PC-3 (cell line): ENCODE results near the gene DCTN3. TPM values are rescaled to one million over a fixed set of nuclear protein-coding genes. Genes with fewer than 3 reads are reported as not detected.

ENCODE experiments used
- ATAC-seq: fragments of 200-7000 bp; cut with Tn5 transposase; 2 replicates; pipeline ENCODE4 v1.9.1; 2020; ENCODE audit warnings: mild to moderate bottlenecking, moderate library complexity
- BruUV-seq: library from RNA; stranded (reverse); fragments of 400-500 nt; replicated peaks from 2 replicates; lab custom pipeline; 2021; lab: Mats Ljungman, UMichigan
- CTCF ChIA-PET: fragments of 300-600 bp; sonication (Branson Sonifier 250); formaldehyde crosslinking; loops from one replicate; lab custom pipeline; 2022; ENCODE audit warnings: antibody characterized with exemption; lab: Charles Lee
- POLR2A ChIA-PET: fragments of 300-600 bp; sonication (Branson Sonifier 250); formaldehyde crosslinking; loops from one replicate; lab custom pipeline; 2022; ENCODE audit warnings: antibody characterized with exemption; ENCODE audit not compliant: unreplicated experiment; lab: Charles Lee
- DNase-seq: peaks from one replicate; pipeline ENCODE4 v3.0.0-alpha.2; 2015
- H2AFZ ChIP-seq: fragments of 300-600 bp; sonication (generic); 2 replicates; pipeline ENCODE4 v1.6.0; 2016; ENCODE audit warnings: antibody characterized with exemption, low read length
- H3F3A ChIP-seq: fragments of 300-600 bp; sonication (generic); one replicate; pipeline ENCODE4 v1.6.0; 2017; ENCODE audit warnings: antibody characterized with exemption, low read length, control low read depth, mild to moderate bottlenecking; ENCODE audit not compliant: unreplicated experiment
- H3K27ac ChIP-seq: fragments of 300-600 bp; sonication (generic); 2 replicates; pipeline ENCODE4 v1.5.1; 2016; ENCODE audit warnings: mild to moderate bottlenecking, low read length
- H3K27me3 ChIP-seq: fragments of 300-600 bp; sonication (generic); 2 replicates; pipeline ENCODE4 v1.6.1; 2016; ENCODE audit warnings: low read length, mixed read lengths
- H3K36me3 ChIP-seq: fragments of 300-600 bp; sonication (generic); 2 replicates; pipeline ENCODE4 v1.6.1; 2016; ENCODE audit warnings: low read depth, mixed run types, low read length, mixed read lengths
- H3K4me1 ChIP-seq: fragments of 300-600 bp; sonication (generic); 2 replicates; pipeline ENCODE4 v1.5.1; 2016; ENCODE audit warnings: low read length; ENCODE audit not compliant: insufficient read depth
- H3K4me2 ChIP-seq: fragments of 300-600 bp; sonication (generic); 2 replicates; pipeline ENCODE4 v1.6.0; 2016; ENCODE audit warnings: low read length
- H3K4me3 ChIP-seq: fragments of 300-600 bp; sonication (generic); 2 replicates; pipeline ENCODE4 v1.5.1; 2016; ENCODE audit warnings: mild to moderate bottlenecking, low read length, mixed read lengths
- H3K79me2 ChIP-seq: fragments of 300-600 bp; sonication (generic); 2 replicates; pipeline ENCODE4 v1.6.1; 2017; ENCODE audit warnings: low read length, mixed read lengths
- H3K9ac ChIP-seq: fragments of 300-600 bp; sonication (generic); 2 replicates; pipeline ENCODE4 v1.6.0; 2016; ENCODE audit warnings: mild to moderate bottlenecking, low read length
- H3K9me2 ChIP-seq: fragments of 300-600 bp; sonication (generic); replicated peaks from 2 replicates; pipeline ENCODE4 v1.6.1; 2016; ENCODE audit warnings: mixed run types, low read length, mixed read lengths
- H3K9me3 ChIP-seq: fragments of 300-600 bp; sonication (generic); 2 replicates; pipeline ENCODE4 v1.6.1; 2016; ENCODE audit warnings: low read length, mixed read lengths
- H4K20me1 ChIP-seq: fragments of 300-600 bp; sonication (generic); 2 replicates; pipeline ENCODE4 v1.6.1; 2016; ENCODE audit warnings: low read length, mixed read lengths
- CTCF ChIP-seq: fragments of 300-600 bp; sonication (generic); conservative IDR thresholded peaks from 2 replicates; pipeline ENCODE4 v1.5.1; 2017; ENCODE audit warnings: antibody characterized with exemption, low read depth, mild to moderate bottlenecking, low read length
- EZH2 ChIP-seq: fragments of 300-600 bp; sonication (generic); IDR thresholded peaks from one replicate; pipeline ENCODE4 v1.6.1; 2017; ENCODE audit warnings: antibody characterized with exemption, mild to moderate bottlenecking, low read length; ENCODE audit not compliant: unreplicated experiment
- EZH2phosphoT487 ChIP-seq: fragments of 300-600 bp; sonication (generic); IDR thresholded peaks from 2 replicates; pipeline ENCODE4 v1.6.1; 2018; ENCODE audit warnings: mild to moderate bottlenecking, antibody characterized with exemption, low read length, borderline replicate concordance
- intact Hi-C: fragments of 100-400 bp; cut with micrococcal nuclease; formaldehyde crosslinking; loops from 2 replicates; pipeline ENCODE4 v1.9.0; 2023
- total RNA-seq: library from RNA; depleted of rRNA; stranded (reverse); fragments of >200 nt; gene quantifications from 2 replicates; pipeline ENCODE4 v1.2.3, GENCODE V29; 2014

Gene DCTN3
- total RNA-seq, 1 experiment from 2014 or later: 102 TPM

- Histone ChIP-seq H3K9me3 (no peaks in the 10 kb centered on the region), H3F3A (no peaks in the 10 kb centered on the region), H3K9me2 (no peaks in the 10 kb centered on the region), H3K4me2 (no peak overlapping the region), H3K27ac (no peak overlapping the region), H3K4me3 (no peak overlapping the region), H3K9ac (no peak overlapping the region), H3K27me3 (no peaks in the 10 kb centered on the region; the same call in 1 of the 2 replicates), H3K4me1 (no peaks in the 10 kb centered on the region), H4K20me1 (no peaks in the 10 kb centered on the region), H3K79me2 (no peaks in the 10 kb centered on the region), H2AFZ (no peak overlapping the region), H3K36me3 (no peaks in the 10 kb centered on the region)
- DNase-seq (no peak), ATAC-seq (no peak)
- intact Hi-C loops: no loop called here
- no peak for TF ChIP-seq CTCF
- no peak for TF ChIP-seq EZH2
- TF ChIP-seq EZH2phosphoT487: no peak
- no TSS peak for BruUV-seq
- CTCF ChIA-PET: no interaction called here
- POLR2A ChIA-PET: no interaction called here
These were observed 41.0 kb downstream of the DCTN3 start for GRCh38 chr9:34579104-34579807.

- H3K27me3 ChIP-seq: no peaks in the 10 kb centered on the region
- no peak overlapping the region for H3K4me3 ChIP-seq
- CTCF ChIA-PET: no interaction called here
- no peaks in the 10 kb centered on the region for H3K36me3 ChIP-seq
- H3K9me2 ChIP-seq: no peaks in the 10 kb centered on the region
- intact Hi-C loops: no loop called here
- H3K9me3 ChIP-seq: no peaks in the 10 kb centered on the region
- no peaks in the 10 kb centered on the region for H3K4me1 ChIP-seq
- TF ChIP-seq CTCF: no peak
- no peak for TF ChIP-seq EZH2phosphoT487
- no peak for TF ChIP-seq EZH2
- H3K4me2 ChIP-seq: no peak overlapping the region
- H3F3A ChIP-seq: no peaks in the 10 kb centered on the region
- H4K20me1 ChIP-seq: no peaks in the 10 kb centered on the region
- H3K79me2 ChIP-seq: no peaks in the 10 kb centered on the region
- no peak for ATAC-seq
- POLR2A ChIA-PET: no interaction called here
- DNase-seq: no peak
- H3K9ac ChIP-seq: no peak overlapping the region
- H3K27ac ChIP-seq: no peak overlapping the region
- H2AFZ ChIP-seq: no peak overlapping the region
- BruUV-seq: no TSS peak
These were observed 41.8 kb downstream of the DCTN3 start for GRCh38 chr9:34578241-34579103.
